Stimulated activated naive CD8-positive, alpha-beta T cell treated with anti-CD3 and anti-CD28 coated beads, Interleukin-15, Interleukin-2, amounts not matched to agents 100 ng/mL and 50 ng/mL, for 24 hours (primary cell): ENCODE results near the gene IFIT1.
"Not testable (repeated sequence)": the region's sequence is repeated elsewhere in the genome, so short reads cannot be mapped to it uniquely, and the experiment has no call there.

Experiments used
- H3K27ac Mint-ChIP-seq: one replicate; pipeline ENCODE4 v1.8.0; 2021; ENCODE audit warnings: mild to moderate bottlenecking, mixed read lengths
- H3K27me3 Mint-ChIP-seq: one replicate; pipeline ENCODE4 v1.8.0; 2021; ENCODE audit warnings: mixed read lengths
- H3K36me3 Mint-ChIP-seq: one replicate; pipeline ENCODE4 v1.8.0; 2021; ENCODE audit warnings: low read depth, mixed read lengths
- H3K4me1 Mint-ChIP-seq: one replicate; pipeline ENCODE4 v1.8.0; 2021; ENCODE audit warnings: low read depth, mixed read lengths
- H3K4me3 Mint-ChIP-seq: one replicate; pipeline ENCODE4 v1.8.0; 2021; ENCODE audit warnings: mild to moderate bottlenecking, mixed read lengths
- H3K9me3 Mint-ChIP-seq: one replicate; pipeline ENCODE4 v1.8.0; 2021; ENCODE audit warnings: mixed read lengths

IFIT1 gene

GRCh38 chr10:89404104-89405047 is 12.0 kb downstream of the IFIT1 start:
- H3K27me3 Mint-ChIP-seq = no peaks in the 10 kb centered on the region
- no peak overlapping the region for H3K27ac Mint-ChIP-seq
- peaks cover 29% of the 10 kb centered on the region for H3K36me3 Mint-ChIP-seq
- peaks cover 19% of the 10 kb centered on the region for H3K4me1 Mint-ChIP-seq
- H3K4me3 Mint-ChIP-seq = no peak overlapping the region
- H3K9me3 Mint-ChIP-seq = no peaks in the 10 kb centered on the region

- peaks cover 25% of the 10 kb centered on the region for H3K36me3 Mint-ChIP-seq
- not testable (repeated sequence) for H3K27me3 Mint-ChIP-seq, H3K9me3 Mint-ChIP-seq
Observed at GRCh38 chr10:89406178-89406577, 13.8 kb downstream of the IFIT1 start.

GRCh38 chr10:89407792-89408191 is 15.4 kb downstream of the IFIT1 start:
- not testable (repeated sequence) for H3K9me3 Mint-ChIP-seq, H3K4me3 Mint-ChIP-seq, H3K27ac Mint-ChIP-seq, H3K27me3 Mint-ChIP-seq
- Mint-ChIP-seq H3K36me3 (peaks cover 25% of the 10 kb centered on the region), H3K4me1 (peaks cover 22% of the 10 kb centered on the region)

More at GRCh38 chr10:89406178-89406577, 13.8 kb downstream of the IFIT1 start:
- H3K27ac Mint-ChIP-seq, H3K4me3 Mint-ChIP-seq: not testable (repeated sequence)
- peaks cover 17% of the 10 kb centered on the region for H3K4me1 Mint-ChIP-seq

- not testable (repeated sequence) for H3K9me3 Mint-ChIP-seq, H3K27me3 Mint-ChIP-seq, H3K27ac Mint-ChIP-seq, H3K4me3 Mint-ChIP-seq
- Mint-ChIP-seq H3K4me1 (peaks cover 29% of the 10 kb centered on the region), H3K36me3 (peaks cover 18% of the 10 kb centered on the region)
Observed at GRCh38 chr10:89409282-89409681, 16.9 kb downstream of the IFIT1 start.

GRCh38 chr10:89410551-89410950 is 18.1 kb downstream of the IFIT1 start:
- H3K27ac Mint-ChIP-seq, H3K4me3 Mint-ChIP-seq, H3K27me3 Mint-ChIP-seq, H3K9me3 Mint-ChIP-seq: not testable (repeated sequence)
- Mint-ChIP-seq H3K36me3 (peaks cover 12% of the 10 kb centered on the region), H3K4me1 (peaks cover 34% of the 10 kb centered on the region)

GRCh38 chr10:89411135-89411534 is 18.7 kb downstream of the IFIT1 start:
- H3K27ac Mint-ChIP-seq, H3K9me3 Mint-ChIP-seq, H3K27me3 Mint-ChIP-seq, H3K4me3 Mint-ChIP-seq: not testable (repeated sequence)
- Mint-ChIP-seq H3K4me1 (peaks cover 38% of the 10 kb centered on the region), H3K36me3 (peaks cover 14% of the 10 kb centered on the region)

- Mint-ChIP-seq H3K4me1 (peaks cover 49% of the 10 kb centered on the region), H3K36me3 (peaks cover 16% of the 10 kb centered on the region)
Observed at GRCh38 chr10:89412276-89412675, 19.9 kb downstream of the IFIT1 start.

GRCh38 chr10:89413398-89413912 is 21.0 kb downstream of the IFIT1 start:
- peaks cover 26% of the 10 kb centered on the region for H3K36me3 Mint-ChIP-seq
- peak overlapping the region; percentile 95 for H3K27ac Mint-ChIP-seq
- peak overlapping the region; percentile 91 for H3K4me3 Mint-ChIP-seq
- H3K4me1 Mint-ChIP-seq = peaks cover 61% of the 10 kb centered on the region
- no peaks in the 10 kb centered on the region for H3K27me3 Mint-ChIP-seq
- H3K9me3 Mint-ChIP-seq = peaks cover 6% of the 10 kb centered on the region

More at GRCh38 chr10:89412276-89412675, 19.9 kb downstream of the IFIT1 start:
- Mint-ChIP-seq H3K27ac (peak overlapping the region; percentile 83), H3K4me3 (peak overlapping the region; percentile 72)
- not testable (repeated sequence) for H3K9me3 Mint-ChIP-seq, H3K27me3 Mint-ChIP-seq

GRCh38 chr10:89414146-89414878 is 21.9 kb downstream of the IFIT1 start, which contains the start of gene IFIT5:
Gene IFIT5 (plus strand): TSS chr10:89414568. CDS start chr10:89414799, 231 bp downstream.
- Mint-ChIP-seq H3K4me1 (peaks cover 63% of the 10 kb centered on the region), H3K27me3 (no peaks in the 10 kb centered on the region), H3K27ac (peak within 1 kb of the TSS; percentile 95), H3K36me3 (peaks cover 28% of the 10 kb centered on the region), H3K4me3 (peak within 1 kb of the TSS; percentile 91), H3K9me3 (peaks cover 6% of the 10 kb centered on the region)

GRCh38 chr10:89414879-89415821 is 22.7 kb downstream of the IFIT1 start:
- Mint-ChIP-seq H3K9me3 (peaks cover 6% of the 10 kb centered on the region), H3K27me3 (no peaks in the 10 kb centered on the region), H3K27ac (peak overlapping the region; percentile 95), H3K4me1 (peaks cover 67% of the 10 kb centered on the region), H3K36me3 (peaks cover 33% of the 10 kb centered on the region), H3K4me3 (peak overlapping the region; percentile 91)

- Mint-ChIP-seq H3K9me3 (peaks cover 6% of the 10 kb centered on the region), H3K36me3 (peaks cover 44% of the 10 kb centered on the region), H3K4me3 (peak overlapping the region; percentile 91), H3K4me1 (peaks cover 63% of the 10 kb centered on the region), H3K27ac (peak overlapping the region; percentile 91), H3K27me3 (no peaks in the 10 kb centered on the region)
Observed at GRCh38 chr10:89416465-89416864, 24.0 kb downstream of the IFIT1 start.

- H3K36me3 Mint-ChIP-seq = peaks cover 37% of the 10 kb centered on the region
- H3K9me3 Mint-ChIP-seq = no peaks in the 10 kb centered on the region
- no peaks in the 10 kb centered on the region for H3K27me3 Mint-ChIP-seq
- H3K27ac Mint-ChIP-seq = no peak overlapping the region
- peak overlapping the region; percentile 7 for H3K4me3 Mint-ChIP-seq
- H3K4me1 Mint-ChIP-seq = peaks cover 45% of the 10 kb centered on the region
Observed at GRCh38 chr10:89419548-89419947, 27.1 kb downstream of the IFIT1 start.

GRCh38 chr10:89421018-89421476 is 28.6 kb downstream of the IFIT1 start:
- H3K27me3 Mint-ChIP-seq = no peaks in the 10 kb centered on the region
- H3K9me3 Mint-ChIP-seq = no peaks in the 10 kb centered on the region
- H3K36me3 Mint-ChIP-seq = peaks cover 36% of the 10 kb centered on the region
- no peak overlapping the region for H3K4me3 Mint-ChIP-seq
- no peak overlapping the region for H3K27ac Mint-ChIP-seq
- H3K4me1 Mint-ChIP-seq = peaks cover 37% of the 10 kb centered on the region

GRCh38 chr10:89425000-89425399 is 32.6 kb downstream of the IFIT1 start:
- H3K36me3 Mint-ChIP-seq = peaks cover 13% of the 10 kb centered on the region
- no peak overlapping the region for H3K4me3 Mint-ChIP-seq
- no peaks in the 10 kb centered on the region for H3K9me3 Mint-ChIP-seq
- no peak overlapping the region for H3K27ac Mint-ChIP-seq
- peaks cover 7% of the 10 kb centered on the region for H3K4me1 Mint-ChIP-seq
- H3K27me3 Mint-ChIP-seq = no peaks in the 10 kb centered on the region
